GM19467 (cell line): ENCODE measurements around the gene CCDC30.

ENCODE experiments used
- ATAC-seq: cut with Tn5 transposase; IDR thresholded peaks from one replicate; pipeline ENCODE4 v1.9.1; 2021; ENCODE audit warnings: mild to moderate bottlenecking, moderate library complexity; ENCODE audit not compliant: unreplicated experiment

The CCDC30 gene

DNA sequence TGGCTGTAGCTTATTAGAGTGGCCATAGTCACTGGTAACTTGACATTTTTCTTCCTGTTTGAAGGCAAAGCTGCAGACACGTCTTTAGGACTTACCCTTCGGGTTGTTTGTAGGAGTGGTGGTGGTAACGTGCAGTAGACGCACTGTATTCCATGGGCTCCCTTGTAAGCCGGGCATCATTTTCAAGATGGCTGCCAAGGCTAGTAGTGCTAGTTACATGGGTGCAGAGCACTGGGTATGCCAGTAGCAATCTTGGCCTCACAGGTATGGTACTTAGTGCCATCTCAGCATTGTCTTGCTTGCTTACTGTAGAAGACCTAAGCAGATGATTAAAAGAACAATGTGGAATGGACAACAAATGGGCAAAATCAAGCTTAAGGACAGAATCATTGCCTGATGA, 221.1 kb downstream of the CCDC30 start:
- no peak for ATAC-seq

DNA sequence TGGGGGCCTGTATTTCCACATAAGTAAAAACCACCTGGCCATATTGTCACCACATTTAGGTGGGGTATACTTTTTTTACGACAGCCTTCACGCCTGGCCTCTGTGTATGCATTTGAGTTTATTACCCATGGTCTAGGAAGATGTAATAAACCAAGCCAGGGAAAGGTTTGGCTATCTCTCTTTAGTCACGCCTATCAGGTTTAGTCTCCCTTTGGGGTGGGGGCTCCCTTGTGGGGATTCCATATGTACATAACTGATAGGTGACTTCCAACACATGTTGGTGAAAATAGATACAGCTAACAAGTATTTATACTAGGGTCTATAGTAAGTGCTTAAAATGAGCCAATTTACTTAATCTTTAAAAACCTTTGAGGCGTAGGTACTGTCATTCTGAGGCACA, 223.3 kb downstream of the CCDC30 start:
- ATAC-seq, result no peak

DNA sequence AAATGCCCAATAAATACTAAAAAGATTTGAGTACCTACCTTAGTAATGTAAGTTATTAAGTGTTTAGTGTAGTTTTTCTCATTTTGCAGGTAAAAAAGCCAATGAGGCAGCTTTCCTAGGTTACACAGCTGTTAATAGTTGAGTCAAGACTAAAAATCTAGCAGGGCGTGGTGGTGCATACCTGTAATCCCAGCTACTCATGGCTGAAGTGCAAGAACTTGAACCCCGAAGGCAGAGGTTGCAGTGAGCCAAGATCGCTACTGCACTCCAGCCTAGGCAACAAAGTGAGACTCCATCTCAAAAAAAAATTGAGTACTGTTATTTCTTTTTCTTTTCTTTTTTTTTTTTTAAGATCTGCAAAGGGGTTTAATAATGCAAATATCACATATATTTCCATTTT, 226.8 kb downstream of the CCDC30 start:
- ATAC-seq, result no peak

DNA sequence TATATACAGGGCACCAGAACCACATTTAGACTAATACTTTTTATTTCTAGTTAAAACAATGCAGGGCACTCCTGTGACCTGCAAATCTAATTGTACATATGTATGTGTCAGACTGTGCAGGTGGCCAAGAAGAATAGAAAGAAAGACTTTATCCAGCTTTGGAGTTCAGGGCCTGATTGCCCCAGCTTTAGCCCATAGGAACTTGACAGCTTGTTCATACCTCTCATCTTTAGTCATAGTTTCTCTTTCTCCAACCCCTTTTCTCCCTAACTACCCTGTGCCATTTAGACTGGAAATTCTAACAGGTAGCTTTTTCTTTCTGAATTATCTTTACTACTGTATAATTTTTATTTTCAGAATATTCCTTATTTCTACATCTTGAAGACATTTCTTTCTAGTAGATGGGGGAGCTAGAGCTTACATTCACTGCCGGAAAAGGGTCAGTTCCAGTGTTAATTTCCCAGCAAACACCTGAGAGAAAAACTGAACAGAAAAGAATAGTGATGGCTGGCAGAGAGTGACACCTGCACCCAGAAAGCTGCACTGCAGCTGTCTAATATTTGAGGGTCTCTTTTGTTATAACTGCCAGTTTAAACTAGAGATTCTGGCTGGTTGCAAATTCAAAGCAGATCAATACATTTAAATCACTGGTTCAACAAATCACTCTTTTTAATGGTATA, 227.5 kb downstream of the CCDC30 start:
- ATAC-seq, result no peak

DNA sequence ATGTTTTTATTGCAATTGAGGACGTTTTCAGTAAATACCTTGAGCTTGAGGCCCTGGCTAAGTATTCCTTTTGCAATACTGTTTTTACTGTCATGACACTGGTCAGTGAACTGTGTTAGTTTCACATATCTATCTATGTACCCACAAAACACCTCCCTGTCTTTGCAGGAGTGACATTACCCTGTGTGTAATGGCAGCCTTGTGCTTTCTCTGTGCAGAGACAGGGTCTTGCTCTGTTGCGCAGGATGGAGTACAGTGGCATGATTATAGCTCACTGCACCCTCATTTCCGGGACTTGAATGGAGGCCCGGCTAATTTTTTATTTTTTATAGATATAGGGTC, 228.0 kb downstream of the CCDC30 start:
- no peak for ATAC-seq

DNA sequence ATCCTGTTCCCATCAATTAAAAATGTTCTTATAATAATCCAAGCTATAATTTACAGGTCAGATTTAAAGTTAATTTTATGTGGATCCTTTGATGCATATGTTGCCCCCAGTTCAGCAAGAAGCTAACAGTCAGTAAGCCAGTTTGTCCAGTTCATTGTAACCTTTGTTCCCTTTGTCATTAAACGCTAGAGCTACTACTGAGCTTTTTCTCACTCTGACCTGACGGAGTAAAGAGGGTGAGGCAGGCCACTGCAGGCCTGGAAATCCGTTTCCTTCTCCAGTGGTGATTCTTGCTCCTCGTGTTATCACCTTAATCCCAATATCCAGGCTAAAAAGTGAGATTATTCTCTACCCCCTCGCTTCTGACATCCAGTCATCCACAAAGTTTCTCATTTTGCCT, 229.4 kb downstream of the CCDC30 start:
- ATAC-seq, result no peak

DNA sequence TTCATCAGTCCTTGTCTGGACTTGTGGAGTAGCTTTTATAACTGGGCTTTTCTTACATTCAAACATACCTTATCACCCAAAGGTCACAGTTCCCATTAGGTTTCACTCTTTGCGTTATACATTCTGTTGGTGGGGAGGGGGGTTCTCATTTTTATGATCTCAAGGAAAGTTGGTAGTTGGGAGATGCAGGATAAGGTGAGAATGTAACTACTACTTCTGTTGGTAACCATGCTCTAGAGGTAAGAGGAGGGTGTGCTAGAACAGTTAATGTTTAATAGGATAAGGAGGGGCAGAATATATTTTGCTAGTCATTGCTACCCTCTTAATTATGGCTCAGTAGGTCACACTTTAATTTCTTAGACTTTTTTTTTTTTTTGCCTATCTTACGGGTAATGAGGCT, 229.8 kb downstream of the CCDC30 start:
- ATAC-seq, result no peak

DNA sequence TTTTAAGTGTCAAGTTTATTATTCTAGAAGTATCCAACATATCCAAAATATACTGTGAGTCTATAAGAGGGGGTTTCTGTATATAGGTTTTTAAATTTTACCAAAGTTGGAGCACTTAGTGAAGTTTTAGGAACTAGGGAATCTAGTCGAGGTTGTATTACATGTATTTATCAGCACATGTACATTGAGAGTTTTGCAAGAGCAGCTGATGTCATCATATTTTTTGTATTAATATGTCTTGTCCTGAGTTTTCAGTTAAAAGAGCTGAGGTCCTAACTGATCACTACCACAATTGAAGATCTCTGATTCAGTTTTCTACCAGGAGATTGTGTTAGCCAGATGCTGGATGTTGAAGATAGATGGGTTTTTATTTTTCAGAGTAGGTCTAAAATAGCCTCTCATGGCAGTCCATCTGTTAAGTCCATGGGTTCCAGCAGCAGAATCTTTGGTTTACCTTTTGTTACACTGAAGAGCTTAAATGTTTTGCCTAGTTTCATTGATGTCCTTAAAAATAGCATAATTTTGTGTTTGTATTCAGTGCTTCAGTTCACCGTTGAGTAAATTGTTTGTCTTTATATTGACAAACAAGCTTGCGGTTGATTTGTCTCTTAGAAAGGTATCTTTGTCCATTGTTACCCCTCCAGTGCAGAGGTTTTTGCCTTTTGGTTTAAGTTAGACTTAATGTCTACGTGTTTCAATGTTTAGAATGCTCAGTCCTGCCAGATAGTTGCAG, 235.2 kb downstream of the CCDC30 start:
- no peak for ATAC-seq

DNA sequence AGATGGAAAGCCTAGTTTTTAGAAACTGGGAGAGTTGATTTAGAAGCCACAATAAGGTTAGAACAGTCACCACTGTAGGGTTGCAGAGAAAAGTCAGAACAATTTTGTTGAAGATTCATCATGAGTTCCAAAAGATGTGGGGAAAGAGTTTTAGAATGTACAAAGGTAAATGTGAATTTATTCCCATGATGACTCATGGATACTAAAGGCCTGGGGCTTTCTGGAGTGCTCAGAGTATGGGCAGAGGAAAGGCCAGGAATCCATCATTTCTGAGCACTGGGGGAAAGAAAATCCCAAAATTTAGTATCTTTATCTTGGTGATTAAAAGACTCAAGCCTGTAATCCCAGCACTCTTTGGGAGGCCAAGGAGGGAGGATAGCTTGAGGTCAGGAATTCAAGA, 236.9 kb downstream of the CCDC30 start:
- no peak for ATAC-seq

DNA sequence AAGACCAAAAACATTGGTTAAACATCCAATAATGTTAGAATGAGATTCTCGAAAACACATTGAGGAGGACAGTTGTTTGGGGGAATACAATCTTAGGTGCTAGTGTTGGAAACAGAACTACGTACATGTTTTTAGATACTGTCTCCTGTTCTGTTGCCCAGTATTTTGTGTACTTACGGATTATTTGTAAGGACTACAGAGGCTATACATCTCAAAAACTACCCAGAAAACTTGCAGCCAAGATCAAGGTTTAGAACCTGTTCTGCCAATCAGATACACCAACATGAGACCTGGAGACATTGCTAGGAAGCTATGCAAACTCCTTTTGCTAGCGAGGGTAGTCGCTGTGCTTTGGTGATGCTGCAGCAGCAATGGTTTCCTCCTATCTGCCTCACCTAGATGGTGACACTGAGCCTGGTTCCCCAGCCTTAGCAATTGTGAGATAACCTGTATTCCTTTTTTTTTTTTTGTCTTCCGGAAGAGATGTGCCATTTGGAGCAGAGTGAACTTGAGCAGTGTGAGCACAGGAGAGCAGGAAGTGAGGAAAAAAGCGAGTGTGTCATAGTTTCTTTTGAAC, 240.9 kb downstream of the CCDC30 start:
- no peak for ATAC-seq
